ENCODE data around the gene HOMER2. TPM values are rescaled to one million over a fixed set of nuclear protein-coding genes. Genes with fewer than 3 reads are reported as not detected.

The HOMER2 gene
- polyA plus RNA-seq, 3 donors, result 0.92 to 2.4 (median 1.6) TPM

DNA sequence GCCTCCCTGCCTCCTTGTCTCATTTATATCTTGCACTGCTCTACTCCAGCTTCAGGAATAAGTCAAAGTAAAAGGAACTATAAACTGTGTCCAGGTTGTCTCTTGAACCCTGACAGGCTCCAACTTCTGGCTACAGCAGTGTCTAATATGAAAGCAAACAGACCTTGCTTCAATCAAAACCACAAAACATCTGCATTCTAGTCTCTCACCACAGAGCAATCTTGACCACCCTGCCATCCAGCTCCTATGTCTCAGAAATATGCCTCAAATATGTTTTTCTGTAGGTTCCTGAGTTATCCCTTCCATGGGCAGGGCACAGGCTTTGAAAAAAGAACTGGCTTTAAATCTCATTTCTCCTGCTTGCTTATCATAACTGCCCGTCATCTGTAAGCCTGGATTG lies 20.5 kb upstream of the HOMER2 start:
- Mint-ChIP-seq H3K9me3 (no peaks in the 10 kb centered on the region), H3K27ac (no peak overlapping the region), H3K4me3 (no peak overlapping the region), H3K4me1 (peaks cover 13% of the 10 kb centered on the region), H3K27me3 (ENCODE audit: low read depth in 3 of 3) (peaks cover 0 to 3% (median 2%) of the 10 kb centered on the region in 3 donors), H3K36me3 (peaks cover 0 to 4% of the 10 kb centered on the region in 2 donors)
- Histone ChIP-seq H3K36me3 (replicated peaks in 1 of 2; ENCODE audit: control insufficient read depth in 1 of 2, insufficient read depth in 2 of 2, low read length in 2 of 2) (no peaks in the 10 kb centered on the region), H3K27ac (ENCODE audit: low read depth in 1 of 2, low read length in 2 of 2) (no peak overlapping the region), H3K4me2 (replicated peaks; ENCODE audit: extremely low read depth, low read length, poor library complexity, severe bottlenecking) (no peak overlapping the region), H2AFZ (ENCODE audit: insufficient read depth, low read depth, low read length, poor library complexity, severe bottlenecking) (no peak overlapping the region), H3K79me2 (ENCODE audit: insufficient read depth, low read length) (no peaks in the 10 kb centered on the region), H3K27me3 (ENCODE audit: control insufficient read depth in 2 of 2, insufficient read depth in 2 of 2, low read length in 2 of 2) (no peaks in the 10 kb centered on the region), H4K20me1 (ENCODE audit: insufficient read depth, low read length) (no peaks in the 10 kb centered on the region), H3K4me1 (ENCODE audit: control insufficient read depth in 1 of 2, insufficient read depth in 2 of 2, low read length in 2 of 2) (peaks cover 4 to 6% of the 10 kb centered on the region in 2 donors), H3K9ac (ENCODE audit: insufficient read depth, low read length, poor library complexity, severe bottlenecking) (no peak overlapping the region), H3K9me3 (replicated peaks in 1 of 2; ENCODE audit: control insufficient read depth in 1 of 2, insufficient read depth in 1 of 2, low read length in 2 of 2) (no peaks in the 10 kb centered on the region), H3K4me3 (replicated peaks in 1 of 3; ENCODE audit: low read depth in 2 of 3, low read length in 3 of 3) (no peak overlapping the region)
- intact Hi-C loops (cut with micrococcal nuclease), result no loop called here
- no CpG with 5 or more reads among the region's 1 CpG for WGBS (ENCODE audit: insufficient coverage)
- TF ChIP-seq, protein P1, sequence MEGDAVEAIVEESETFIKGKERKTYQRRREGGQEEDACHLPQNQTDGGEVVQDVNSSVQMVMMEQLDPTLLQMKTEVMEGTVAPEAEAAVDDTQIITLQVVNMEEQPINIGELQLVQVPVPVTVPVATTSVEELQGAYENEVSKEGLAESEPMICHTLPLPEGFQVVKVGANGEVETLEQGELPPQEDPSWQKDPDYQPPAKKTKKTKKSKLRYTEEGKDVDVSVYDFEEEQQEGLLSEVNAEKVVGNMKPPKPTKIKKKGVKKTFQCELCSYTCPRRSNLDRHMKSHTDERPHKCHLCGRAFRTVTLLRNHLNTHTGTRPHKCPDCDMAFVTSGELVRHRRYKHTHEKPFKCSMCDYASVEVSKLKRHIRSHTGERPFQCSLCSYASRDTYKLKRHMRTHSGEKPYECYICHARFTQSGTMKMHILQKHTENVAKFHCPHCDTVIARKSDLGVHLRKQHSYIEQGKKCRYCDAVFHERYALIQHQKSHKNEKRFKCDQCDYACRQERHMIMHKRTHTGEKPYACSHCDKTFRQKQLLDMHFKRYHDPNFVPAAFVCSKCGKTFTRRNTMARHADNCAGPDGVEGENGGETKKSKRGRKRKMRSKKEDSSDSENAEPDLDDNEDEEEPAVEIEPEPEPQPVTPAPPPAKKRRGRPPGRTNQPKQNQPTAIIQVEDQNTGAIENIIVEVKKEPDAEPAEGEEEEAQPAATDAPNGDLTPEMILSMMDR (IDR thresholded peaks at IDR 0.05), result no peak
- no peak for DNase-seq

DNA sequence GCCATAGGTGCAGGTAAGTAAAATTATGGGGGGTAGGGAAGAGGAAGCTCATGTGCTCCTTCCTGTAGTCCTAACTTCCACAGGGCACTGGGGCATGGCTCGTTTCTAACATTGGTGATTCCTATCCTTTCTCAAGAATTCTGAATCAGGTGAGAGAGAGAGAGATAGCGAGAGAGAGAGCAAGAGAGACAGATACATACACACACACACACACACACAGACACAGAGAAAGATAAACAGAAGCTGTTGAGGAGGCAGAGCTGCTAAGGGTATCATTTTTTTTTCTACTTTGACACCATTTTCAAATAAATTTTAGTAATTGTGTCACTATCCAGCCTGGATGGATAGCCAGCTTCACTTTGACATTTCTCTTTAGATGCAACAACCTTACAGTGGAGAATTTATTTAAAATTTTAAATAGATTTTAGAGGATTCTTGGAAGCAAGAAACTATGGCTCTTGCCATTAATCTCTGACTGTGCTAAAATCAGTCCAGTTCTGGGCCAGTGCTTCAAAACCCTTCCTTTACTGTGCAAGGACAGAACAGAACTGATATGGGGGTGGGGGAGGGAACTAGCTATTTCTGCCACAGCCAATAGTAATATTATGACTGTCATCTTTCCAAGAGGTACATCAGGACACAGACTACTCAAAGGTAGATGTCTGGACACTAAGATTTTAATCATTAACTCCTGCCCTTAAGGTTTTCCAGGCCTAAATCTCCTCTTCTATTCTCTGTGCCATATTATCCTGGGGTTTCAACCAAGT lies 18.9 kb upstream of the HOMER2 start:
- TF ChIP-seq, protein P1 (IDR thresholded peaks at IDR 0.05), result no peak
- no peak overlapping the region for H3K9ac ChIP-seq (ENCODE audit: insufficient read depth, low read length, poor library complexity, severe bottlenecking)
- no peak for DNase-seq
- no peak overlapping the region for H2AFZ ChIP-seq (ENCODE audit: insufficient read depth, low read depth, low read length, poor library complexity, severe bottlenecking)
- Mint-ChIP-seq H3K27me3 (ENCODE audit: low read depth in 3 of 3) (peaks cover 0 to 3% (median 0%) of the 10 kb centered on the region in 3 donors), H3K27ac (no peak overlapping the region), H3K36me3 (peaks cover 0 to 4% of the 10 kb centered on the region in 2 donors), H3K4me1 (peaks cover 21% of the 10 kb centered on the region), H3K4me3 (no peak overlapping the region), H3K9me3 (no peaks in the 10 kb centered on the region)
- no CpG with 5 or more reads among the region's 2 CpGs for WGBS (ENCODE audit: insufficient coverage)
- no peaks in the 10 kb centered on the region for H3K27me3 ChIP-seq (ENCODE audit: control insufficient read depth in 2 of 2, insufficient read depth in 2 of 2, low read length in 2 of 2)
- H3K4me3 ChIP-seq (replicated peaks in 1 of 3; ENCODE audit: low read depth in 2 of 3, low read length in 3 of 3), result no peak overlapping the region
- intact Hi-C loops (cut with micrococcal nuclease), result no loop called here
- H3K36me3 ChIP-seq (replicated peaks in 1 of 2; ENCODE audit: control insufficient read depth in 1 of 2, insufficient read depth in 2 of 2, low read length in 2 of 2), result no peaks in the 10 kb centered on the region
- H3K27ac ChIP-seq (ENCODE audit: low read depth in 1 of 2, low read length in 2 of 2), result no peak overlapping the region
- H3K79me2 ChIP-seq (ENCODE audit: insufficient read depth, low read length), result no peaks in the 10 kb centered on the region
- peaks cover 5 to 7% of the 10 kb centered on the region in 2 donors for H3K4me1 ChIP-seq (ENCODE audit: control insufficient read depth in 1 of 2, insufficient read depth in 2 of 2, low read length in 2 of 2)
- H4K20me1 ChIP-seq (ENCODE audit: insufficient read depth, low read length), result no peaks in the 10 kb centered on the region
- no peak overlapping the region for H3K4me2 ChIP-seq (replicated peaks; ENCODE audit: extremely low read depth, low read length, poor library complexity, severe bottlenecking)
- no peaks in the 10 kb centered on the region for H3K9me3 ChIP-seq (replicated peaks in 1 of 2; ENCODE audit: control insufficient read depth in 1 of 2, insufficient read depth in 1 of 2, low read length in 2 of 2)

Measured in CD14-positive monocyte (primary cell).